CD1c-positive myeloid dendritic cell (primary cell): Measurements from ENCODE around the gene MAP4K4.

Experiments used
- DNase-seq: peaks from one replicate; pipeline ENCODE4 v3.0.0-alpha.2; 2016; ENCODE audit errors: extremely low spot score

The MAP4K4 gene

DNA sequence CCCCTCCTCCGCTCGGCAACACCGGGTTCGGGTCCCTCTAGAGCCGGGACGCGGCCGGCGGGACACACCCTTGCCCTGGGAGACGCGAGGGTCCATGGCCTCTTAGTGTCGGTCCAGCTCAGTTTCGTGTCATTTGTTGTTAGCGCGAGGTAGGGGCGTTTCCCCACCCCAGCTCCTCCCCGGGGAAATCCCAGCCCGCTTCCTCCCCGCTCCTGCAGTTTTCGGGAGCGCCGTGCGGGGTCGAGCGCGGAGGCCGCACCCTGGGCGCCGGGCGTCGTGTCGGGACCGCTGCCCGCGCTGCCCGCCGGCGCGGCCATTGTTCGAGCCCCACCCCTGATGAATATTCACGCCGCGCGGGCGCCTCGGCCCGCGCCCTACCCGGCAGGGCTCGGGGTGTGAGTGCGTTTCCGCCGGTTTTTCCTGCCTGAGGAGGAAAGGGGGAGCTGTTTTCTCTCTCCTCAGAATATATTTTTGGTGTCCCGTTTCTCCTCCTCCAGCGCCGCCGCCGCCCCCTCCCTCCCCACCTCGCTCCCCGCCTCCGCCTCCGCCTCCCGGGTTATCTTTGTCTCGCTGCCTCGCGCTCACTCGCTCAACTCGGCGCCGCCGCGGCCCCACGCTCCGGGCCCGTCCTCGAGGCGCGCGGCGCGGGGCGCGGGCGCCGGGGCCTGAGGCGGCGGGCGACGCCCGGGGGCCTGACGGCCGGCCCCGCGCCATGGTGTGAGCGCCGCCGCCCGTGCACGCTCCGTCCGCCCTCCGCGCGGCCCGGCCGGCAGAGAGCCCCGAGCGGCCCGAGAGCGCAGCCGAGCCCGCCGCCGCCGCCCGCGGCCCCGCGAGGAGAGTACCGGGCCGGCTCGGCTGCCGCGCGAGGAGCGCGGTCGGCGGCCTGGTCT lies at the start of gene MAP4K4:
TSS of gene MAP4K4 (plus strand) at position 584 of the 890 bp plus-strand sequence. CDS start 374 bp downstream, outside the sequence.
- peak; percentile 78 for DNase-seq

DNA sequence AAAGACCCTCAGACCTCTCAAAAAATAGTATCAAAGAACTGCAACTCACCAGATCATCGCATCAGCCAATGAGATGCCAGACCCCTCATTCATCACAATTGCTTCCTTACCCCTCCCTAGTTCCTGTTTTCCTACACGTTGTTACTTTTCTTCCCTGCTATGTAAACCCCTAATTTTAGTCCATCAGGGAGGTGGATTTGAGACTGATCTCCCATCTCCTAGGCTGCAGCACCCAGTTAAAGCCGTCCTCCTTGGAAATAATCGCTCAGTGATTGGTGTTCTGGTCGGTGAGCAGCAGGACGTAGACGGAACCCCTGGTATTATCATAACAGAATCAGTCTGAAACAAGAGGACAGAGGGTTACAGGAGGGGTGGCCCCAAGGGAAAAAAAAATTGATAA lies 44.0 kb upstream of the MAP4K4 start:
- DNase-seq: no peak

- no peak for DNase-seq
Observed at GRCh38 chr2:101655702-101656422, 41.6 kb upstream of the MAP4K4 start.

GRCh38 chr2:101657787-101658186 lies 39.7 kb upstream of the MAP4K4 start:
- no peak for DNase-seq

DNA sequence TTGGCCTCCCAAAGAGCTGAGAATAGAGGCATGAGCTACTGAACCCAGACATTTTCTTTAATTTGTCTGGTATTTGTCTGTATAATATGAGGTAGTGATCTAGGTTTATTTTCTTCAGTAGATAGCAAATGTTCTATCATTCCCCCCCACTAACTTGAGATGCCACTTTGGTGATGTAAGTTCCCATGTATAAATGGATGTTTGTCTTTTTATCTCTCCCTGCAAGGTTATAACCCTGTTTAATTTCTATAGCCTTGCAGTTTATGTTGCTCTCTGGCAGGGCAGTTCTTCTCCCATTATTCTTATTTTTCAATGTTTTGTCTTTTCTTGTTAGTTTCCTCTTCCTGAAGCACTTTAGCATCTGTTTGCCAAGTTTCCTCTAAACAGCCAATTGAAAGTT lies 39.1 kb upstream of the MAP4K4 start:
- no peak for DNase-seq

GRCh38 chr2:101665312-101665711 lies 32.2 kb upstream of the MAP4K4 start:
- no peak for DNase-seq

- DNase-seq: no peak
Observed at GRCh38 chr2:101667823-101668222, 29.7 kb upstream of the MAP4K4 start.

DNA sequence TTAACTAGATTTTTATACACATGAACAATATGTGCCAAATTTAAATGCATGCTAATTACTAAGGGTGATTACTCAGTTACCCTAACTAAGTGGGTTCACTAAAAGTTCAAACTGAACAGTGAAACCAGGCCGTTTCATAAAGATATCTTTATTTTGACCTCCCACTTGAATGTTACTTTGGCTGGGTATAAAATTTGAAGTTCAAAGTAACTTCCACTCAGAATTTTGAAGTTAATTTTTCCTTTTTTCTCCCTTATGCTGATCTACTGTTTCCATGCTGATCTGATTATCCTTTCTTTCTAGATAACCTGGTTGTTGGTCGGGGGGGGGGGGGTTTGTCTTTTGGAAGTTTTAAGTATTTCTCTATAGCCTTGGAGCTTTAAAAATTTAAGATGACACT lies 25.5 kb upstream of the MAP4K4 start:
- DNase-seq: no peak

DNA sequence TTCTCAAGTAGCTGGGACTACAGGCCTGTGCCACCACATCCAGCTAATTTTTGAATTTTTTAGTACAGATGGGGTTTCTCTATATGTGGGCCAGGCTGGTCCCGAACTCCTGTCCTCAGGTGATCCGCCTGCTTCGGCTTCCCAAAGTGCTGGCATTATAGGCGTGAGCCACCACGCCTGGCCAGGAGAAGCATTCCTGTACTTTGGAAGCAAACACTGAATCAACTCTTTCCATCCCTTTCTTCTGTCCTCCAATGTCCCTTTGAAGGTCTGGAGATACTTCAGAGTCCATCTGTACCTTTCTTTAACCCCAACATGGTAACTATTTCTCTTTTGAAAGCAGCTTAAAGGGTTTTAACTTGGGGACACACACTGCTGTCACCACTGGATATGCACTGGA lies 23.6 kb upstream of the MAP4K4 start:
- no peak for DNase-seq

DNA sequence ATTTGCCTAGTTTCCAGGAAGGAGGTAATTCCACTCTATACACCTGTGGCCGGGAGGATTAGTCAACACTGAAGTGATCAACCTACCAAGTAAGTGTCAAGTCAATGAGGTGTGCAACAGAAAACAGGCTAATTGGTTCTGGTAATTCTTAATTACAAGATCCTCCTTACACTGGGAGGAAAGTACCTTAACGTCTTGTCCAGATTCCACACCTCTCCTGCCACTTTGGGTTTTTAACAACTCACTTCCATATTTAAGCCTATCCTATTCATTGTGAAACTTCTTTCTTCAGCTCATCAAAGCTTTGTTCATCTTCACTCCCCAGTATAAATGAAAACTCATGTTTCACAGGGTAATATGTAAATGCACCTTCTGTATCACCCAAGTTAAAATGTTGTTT lies 22.0 kb upstream of the MAP4K4 start:
- no peak for DNase-seq

GRCh38 chr2:101676674-101677073 lies 20.8 kb upstream of the MAP4K4 start:
- DNase-seq: no peak

DNA sequence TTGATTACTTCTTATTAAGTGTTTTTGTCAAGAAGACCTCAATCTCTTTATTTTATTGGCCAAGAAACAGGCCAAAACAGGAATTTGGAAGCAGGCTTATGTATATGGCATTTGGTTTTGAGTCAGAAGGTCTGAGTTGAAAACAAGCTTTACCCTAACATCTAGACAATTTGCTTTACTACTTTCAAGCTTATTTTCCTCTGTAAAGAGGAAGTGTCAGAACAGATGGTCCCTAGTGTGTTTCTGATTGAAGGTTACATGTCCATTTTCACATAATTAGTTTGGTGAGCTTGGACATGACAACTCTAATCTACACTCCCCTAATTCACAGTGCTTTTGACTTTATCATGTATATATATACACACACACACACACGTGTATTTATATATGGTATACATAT lies 19.8 kb upstream of the MAP4K4 start:
- no peak for DNase-seq

DNA sequence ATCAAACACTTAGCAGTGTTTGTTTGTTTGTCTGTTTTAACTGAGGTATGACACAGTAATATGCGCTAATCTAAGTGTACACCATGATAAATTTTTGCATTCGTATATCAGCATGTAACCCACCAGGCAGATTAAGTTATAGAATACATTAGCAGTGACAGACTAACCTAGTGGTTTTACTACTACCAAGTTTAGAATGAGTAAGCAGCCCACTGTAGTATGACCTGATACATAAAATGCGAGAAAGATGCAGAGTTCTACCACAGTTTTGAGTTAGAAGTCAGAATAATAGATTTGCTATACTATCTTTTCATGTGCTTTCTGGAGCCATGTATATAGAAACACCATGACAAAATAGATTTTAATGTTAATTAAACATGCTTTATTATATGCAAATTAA lies 19.1 kb upstream of the MAP4K4 start:
- DNase-seq: no peak

- no peak for DNase-seq
Observed at GRCh38 chr2:101679037-101679726, 18.3 kb upstream of the MAP4K4 start.

- DNase-seq: no peak
Observed at GRCh38 chr2:101679801-101680487, 17.6 kb upstream of the MAP4K4 start.

GRCh38 chr2:101682311-101682710 lies 15.2 kb upstream of the MAP4K4 start:
- no peak for DNase-seq

DNA sequence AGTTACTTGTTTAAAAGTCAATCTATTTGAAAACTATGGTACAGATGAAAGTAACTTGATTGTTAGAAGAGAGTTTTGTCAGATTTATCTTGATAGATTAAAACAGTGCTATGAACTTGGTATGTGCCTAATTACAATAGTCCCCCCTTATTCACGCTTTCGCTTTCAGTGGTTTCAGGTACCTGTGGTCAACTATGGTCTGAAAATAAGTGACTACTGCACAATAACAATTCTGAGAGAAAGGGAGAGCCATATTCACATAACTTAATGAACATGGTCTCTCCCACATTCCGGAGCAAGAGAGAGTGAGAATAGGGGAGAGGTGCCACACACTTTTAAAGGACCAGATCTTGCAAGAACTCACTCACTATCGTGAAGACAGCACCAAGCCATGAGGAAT lies 13.2 kb upstream of the MAP4K4 start:
- DNase-seq: no peak

DNA sequence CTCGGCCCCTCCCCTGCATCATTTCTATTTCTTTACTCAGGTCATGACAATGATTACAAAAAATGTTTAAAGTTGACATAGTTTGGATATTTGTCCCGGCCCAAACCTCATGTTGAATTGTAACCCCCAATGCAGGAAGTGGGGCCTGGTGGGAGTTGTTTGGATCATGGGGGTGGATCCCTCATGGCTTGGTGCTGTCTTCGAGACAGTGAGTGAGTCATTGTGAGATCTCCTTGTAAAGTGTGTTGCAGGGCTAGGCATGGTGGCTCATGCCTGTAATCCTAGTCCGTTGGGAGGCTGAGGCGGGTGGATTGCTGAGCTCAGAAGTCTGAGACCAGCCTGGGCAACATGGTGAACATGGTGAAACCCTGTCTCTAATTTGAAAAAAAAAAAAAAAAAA lies 9.2 kb upstream of the MAP4K4 start:
- no peak for DNase-seq

DNA sequence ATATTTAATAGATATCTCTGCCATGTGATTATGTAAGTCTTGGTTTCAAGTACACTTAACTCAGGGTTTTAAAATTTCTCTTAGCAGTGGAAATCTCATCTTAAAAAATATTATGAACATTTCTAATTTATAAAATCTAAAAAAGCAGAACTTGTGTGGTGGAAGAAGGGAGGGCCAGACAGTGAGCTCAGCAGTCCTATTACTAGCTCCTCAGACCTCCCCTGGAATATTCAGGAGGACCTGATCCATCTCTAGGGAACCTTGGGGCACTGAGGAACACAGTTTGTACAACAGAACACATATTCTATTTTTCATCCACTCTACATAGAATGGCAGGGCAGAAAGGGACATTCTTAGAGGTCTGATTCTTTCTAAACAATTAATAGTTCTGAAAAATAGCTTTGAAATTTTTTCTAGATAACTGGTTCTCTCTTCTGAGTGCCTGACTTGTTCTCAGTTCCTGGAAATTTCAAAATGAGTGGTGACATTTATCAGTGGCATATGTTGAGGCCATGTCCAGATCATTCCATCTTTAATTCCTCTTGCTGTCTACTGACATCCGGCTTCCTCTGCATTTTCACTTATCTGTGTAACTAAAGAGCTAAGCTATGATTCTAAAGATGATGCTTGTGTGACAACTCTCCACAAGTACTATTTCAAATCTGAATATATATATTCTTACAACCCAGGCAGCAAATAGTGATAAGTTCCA lies 8.2 kb upstream of the MAP4K4 start:
- DNase-seq: peak; percentile 64

DNA sequence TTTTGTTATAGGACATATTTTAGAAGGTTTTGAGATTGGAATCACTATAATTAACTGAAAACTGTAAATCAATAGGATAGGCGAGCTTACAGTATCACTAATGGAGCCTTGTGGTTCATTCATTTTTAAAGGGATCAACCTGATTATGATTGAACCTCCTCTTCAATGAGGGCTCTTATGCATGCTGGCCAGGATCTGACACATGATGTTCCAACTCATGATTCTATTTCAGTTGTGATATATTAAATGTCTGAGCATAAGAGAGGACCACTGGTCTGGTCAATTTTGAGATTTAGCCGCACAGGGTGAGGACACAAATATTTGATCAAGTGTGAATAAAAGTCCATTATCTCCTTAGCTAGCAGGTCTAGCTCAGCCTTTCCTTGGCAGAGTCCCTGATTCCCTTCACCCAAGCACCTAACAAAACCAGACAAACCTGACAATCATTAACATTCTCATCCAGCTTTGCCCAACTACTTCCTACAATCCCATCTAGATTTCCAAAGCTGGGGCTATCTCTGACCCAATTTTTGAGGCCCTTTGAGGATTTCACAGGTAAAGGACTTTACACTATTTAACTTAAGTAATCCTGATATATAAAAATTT lies 6.9 kb upstream of the MAP4K4 start:
- DNase-seq: no peak

DNA sequence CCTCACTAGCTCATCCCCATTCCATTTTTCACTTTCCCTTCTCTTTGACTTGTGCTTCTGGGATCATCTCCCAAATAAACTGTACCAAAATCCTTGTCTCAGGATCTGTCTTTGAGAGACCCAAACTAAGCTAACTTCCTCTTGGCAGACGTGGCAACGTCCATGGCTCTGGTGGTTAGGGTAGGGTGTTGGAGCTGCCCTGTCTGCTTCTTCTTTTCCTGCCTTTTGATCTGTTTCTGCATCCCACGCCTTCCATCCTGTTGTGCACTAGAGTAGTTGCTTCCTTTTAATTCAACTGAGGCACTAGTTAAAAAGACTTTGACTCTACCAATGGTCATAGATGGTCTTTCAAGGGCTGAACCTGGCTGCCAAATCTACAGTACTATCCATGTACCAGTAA lies 5.5 kb upstream of the MAP4K4 start:
- DNase-seq: peak; percentile 76
